Neural crest cell (in vitro differentiated cells): ENCODE results near the gene PPIB. TPM values are rescaled to one million over a fixed set of nuclear protein-coding genes. Genes with fewer than 3 reads are reported as not detected.

Experiments used
- DNase-seq: peaks from one replicate; pipeline ENCODE4 v3.0.0; 2021; ENCODE audit warnings: low read depth, mixed read lengths, low spot score
- H3K27ac Mint-ChIP-seq: one replicate; pipeline ENCODE4 v1.8.0; 2021; ENCODE audit warnings: mild to moderate bottlenecking, mixed read lengths; ENCODE audit not compliant: unreplicated experiment
- H3K27me3 Mint-ChIP-seq: 2 replicates; pipeline ENCODE4 v1.8.0; 2021; ENCODE audit warnings: low read depth, mild to moderate bottlenecking, mixed read lengths
- H3K36me3 Mint-ChIP-seq: 2 replicates; pipeline ENCODE4 v1.8.0; 2021; ENCODE audit warnings: low read depth, mild to moderate bottlenecking, mixed read lengths
- H3K4me1 Mint-ChIP-seq: 2 replicates; pipeline ENCODE4 v1.8.0; 2021; ENCODE audit warnings: mixed read lengths
- H3K4me3 Mint-ChIP-seq: one replicate; pipeline ENCODE4 v1.8.0; 2021; ENCODE audit warnings: mild to moderate bottlenecking, mixed read lengths
- H3K9me3 Mint-ChIP-seq: 2 replicates; pipeline ENCODE4 v1.8.0; 2021; ENCODE audit warnings: mixed read lengths
- CTCF ChIP-seq: fragments of 200-600 bp; sonication (generic); conservative IDR thresholded peaks from 2 replicates; pipeline ENCODE4 v1.5.0; 2021; ENCODE audit warnings: antibody characterized with exemption, mild to moderate bottlenecking
- total RNA-seq: library from RNA; stranded (reverse); gene quantifications from 2 replicates; pipeline ENCODE4 v1.2.1, GENCODE V29; 2021

PPIB gene
- total RNA-seq, 1 donor from 2014 or later, result 406 TPM

- peak overlapping the region; percentile 8 for H3K4me3 Mint-ChIP-seq
- no peaks in the 10 kb centered on the region for H3K9me3 Mint-ChIP-seq
- no peak for TF ChIP-seq CTCF
- H3K27me3 Mint-ChIP-seq, result no peaks in the 10 kb centered on the region
- no peak for DNase-seq
- peaks cover 19% of the 10 kb centered on the region for H3K36me3 Mint-ChIP-seq
- H3K27ac Mint-ChIP-seq, result peak overlapping the region; percentile 53
- peaks cover 38% of the 10 kb centered on the region for H3K4me1 Mint-ChIP-seq
Measured at GRCh38 chr15:64141798-64142512, 20.9 kb downstream of the PPIB start.

- H3K4me1 Mint-ChIP-seq, result peaks cover 15% of the 10 kb centered on the region
- H3K27ac Mint-ChIP-seq, result no peak overlapping the region
- no peak for DNase-seq
- peaks cover 13% of the 10 kb centered on the region for H3K36me3 Mint-ChIP-seq
- no peaks in the 10 kb centered on the region for H3K27me3 Mint-ChIP-seq
- TF ChIP-seq CTCF, result no peak
- H3K9me3 Mint-ChIP-seq, result no peaks in the 10 kb centered on the region
- H3K4me3 Mint-ChIP-seq, result no peak overlapping the region
Measured at GRCh38 chr15:64138331-64138941, 24.4 kb downstream of the PPIB start.

GRCh38 chr15:64137226-64137833 is 25.5 kb downstream of the PPIB start:
- Mint-ChIP-seq H3K27ac (no peak overlapping the region), H3K9me3 (no peaks in the 10 kb centered on the region), H3K4me3 (no peak overlapping the region), H3K36me3 (peaks cover 20% of the 10 kb centered on the region), H3K27me3 (no peaks in the 10 kb centered on the region), H3K4me1 (peaks cover 24% of the 10 kb centered on the region)
- TF ChIP-seq CTCF, result no peak
- DNase-seq, result no peak

GRCh38 chr15:64136347-64136746 is 26.5 kb downstream of the PPIB start:
- no peak for DNase-seq
- Mint-ChIP-seq H3K4me1 (peaks cover 17% of the 10 kb centered on the region), H3K4me3 (no peak overlapping the region), H3K36me3 (peaks cover 16% of the 10 kb centered on the region), H3K27ac (no peak overlapping the region), H3K27me3 (no peaks in the 10 kb centered on the region), H3K9me3 (no peaks in the 10 kb centered on the region)
- TF ChIP-seq CTCF, result no peak

- Mint-ChIP-seq H3K9me3 (no peaks in the 10 kb centered on the region), H3K4me3 (no peak overlapping the region), H3K36me3 (peaks cover 18% of the 10 kb centered on the region), H3K27me3 (no peaks in the 10 kb centered on the region), H3K27ac (no peak overlapping the region), H3K4me1 (peaks cover 11% of the 10 kb centered on the region)
- DNase-seq, result no peak
- no peak for TF ChIP-seq CTCF
Measured at GRCh38 chr15:64134345-64134829, 28.4 kb downstream of the PPIB start.
